HG02588 (cell line): ENCODE results near the gene RLIM.
"Not testable (repeated sequence)": the region's sequence is repeated elsewhere in the genome, so short reads cannot be mapped to it uniquely, and the experiment has no call there.

ENCODE experiments used
- ATAC-seq: cut with Tn5 transposase; IDR thresholded peaks from one replicate; pipeline ENCODE4 v1.9.1; 2021; ENCODE audit warnings: mild to moderate bottlenecking, moderate library complexity; ENCODE audit not compliant: unreplicated experiment

RLIM gene, protein sequence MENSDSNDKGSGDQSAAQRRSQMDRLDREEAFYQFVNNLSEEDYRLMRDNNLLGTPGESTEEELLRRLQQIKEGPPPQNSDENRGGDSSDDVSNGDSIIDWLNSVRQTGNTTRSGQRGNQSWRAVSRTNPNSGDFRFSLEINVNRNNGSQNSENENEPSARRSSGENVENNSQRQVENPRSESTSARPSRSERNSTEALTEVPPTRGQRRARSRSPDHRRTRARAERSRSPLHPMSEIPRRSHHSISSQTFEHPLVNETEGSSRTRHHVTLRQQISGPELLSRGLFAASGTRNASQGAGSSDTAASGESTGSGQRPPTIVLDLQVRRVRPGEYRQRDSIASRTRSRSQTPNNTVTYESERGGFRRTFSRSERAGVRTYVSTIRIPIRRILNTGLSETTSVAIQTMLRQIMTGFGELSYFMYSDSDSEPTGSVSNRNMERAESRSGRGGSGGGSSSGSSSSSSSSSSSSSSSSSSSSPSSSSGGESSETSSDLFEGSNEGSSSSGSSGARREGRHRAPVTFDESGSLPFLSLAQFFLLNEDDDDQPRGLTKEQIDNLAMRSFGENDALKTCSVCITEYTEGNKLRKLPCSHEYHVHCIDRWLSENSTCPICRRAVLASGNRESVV

DNA sequence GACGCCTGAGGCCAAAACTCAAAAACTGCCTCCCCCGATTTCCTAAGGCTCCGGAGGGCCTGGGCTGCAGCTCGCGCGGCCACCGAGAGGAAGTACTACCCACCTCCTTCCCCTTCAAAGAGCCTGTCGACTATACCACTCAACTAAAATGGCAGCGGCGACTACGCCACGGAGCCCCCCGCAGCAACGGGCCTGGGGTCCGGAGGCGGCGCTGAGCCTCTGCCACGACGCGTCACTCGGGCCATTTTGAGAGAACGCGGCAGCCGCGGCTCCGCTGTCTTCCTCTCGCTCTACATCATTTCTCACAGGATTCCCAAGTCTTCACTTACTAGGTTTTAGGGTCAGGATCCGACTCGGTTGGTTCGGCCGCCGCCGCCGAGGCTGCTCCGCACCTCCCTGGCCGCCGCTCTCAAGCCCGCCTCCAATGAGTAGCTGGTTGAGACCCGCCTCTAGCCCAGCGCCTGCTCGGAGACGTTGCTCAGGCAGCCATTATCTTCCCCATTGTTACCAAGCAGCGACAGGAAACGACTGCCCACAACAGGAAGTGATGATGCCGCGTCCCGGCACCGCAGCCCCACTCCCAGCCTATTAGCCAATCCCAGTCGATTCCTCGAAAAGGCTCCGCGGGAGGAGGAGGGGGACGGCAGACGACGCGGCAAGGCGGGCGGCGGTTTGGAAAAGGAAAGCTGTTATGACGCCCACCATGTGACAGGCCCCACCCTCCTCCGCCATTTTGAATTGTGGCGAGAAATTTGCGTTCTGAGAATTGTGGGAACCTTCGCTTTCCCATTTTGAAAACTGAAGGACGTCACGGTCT, at the start of gene RLIM:
RLIM (minus strand) TSS at position 532 of the 817 bp plus-strand sequence. CDS start 18,647 bp downstream, outside the sequence.
- ATAC-seq: peak; percentile 98

DNA sequence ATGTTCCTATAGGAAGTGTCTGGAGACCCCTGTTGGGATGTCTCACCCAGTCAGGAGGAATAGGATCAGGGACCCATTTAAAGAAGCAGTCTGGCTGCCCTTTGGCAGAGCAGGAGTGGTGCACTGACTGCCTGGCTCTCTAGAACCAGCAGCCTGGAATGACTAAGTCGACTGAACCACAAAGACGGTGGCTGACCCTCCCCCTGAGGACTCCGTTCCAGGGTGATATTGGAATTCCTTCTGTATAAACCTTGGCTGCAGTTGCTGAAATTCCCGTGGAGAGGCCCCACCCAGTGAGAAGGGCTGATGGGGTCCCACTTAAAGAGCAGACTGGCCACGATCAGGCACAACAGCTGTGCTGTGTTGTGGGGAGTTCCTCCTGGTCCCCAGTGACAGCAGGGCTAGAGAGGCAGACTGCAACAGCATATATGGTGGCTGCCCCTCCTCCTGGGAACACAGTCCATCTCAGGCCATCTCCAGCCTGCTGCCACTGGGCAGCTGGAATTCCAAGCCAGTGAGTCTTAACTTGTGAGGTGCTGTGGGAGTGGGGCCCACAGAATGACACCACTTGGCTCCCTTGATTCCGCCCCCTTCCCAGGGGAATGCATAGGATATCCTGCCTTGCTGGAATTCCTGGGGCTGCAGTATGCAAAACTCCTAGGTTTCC, 41.8 kb upstream of the RLIM start:
- no peak for ATAC-seq

DNA sequence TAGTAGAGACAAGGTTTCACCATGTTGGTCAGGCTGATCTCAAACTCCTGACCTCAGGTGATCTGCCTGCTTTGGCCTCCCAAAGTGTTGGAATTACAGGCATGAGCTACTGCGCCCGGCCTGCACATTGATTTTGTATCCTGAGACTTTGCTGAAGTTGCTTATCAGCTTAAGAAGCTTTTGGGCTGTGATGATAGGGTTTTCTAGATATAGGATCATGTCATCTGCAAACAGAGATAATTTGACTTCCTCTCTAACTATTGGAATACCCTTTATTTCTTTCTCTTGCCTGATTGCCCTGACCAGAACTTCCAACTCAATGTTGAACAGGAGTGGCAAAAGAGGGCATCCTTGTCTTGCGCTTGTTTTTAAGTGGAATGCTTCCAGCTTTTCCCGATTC, 40.5 kb upstream of the RLIM start:
- not testable (repeated sequence) for ATAC-seq

DNA sequence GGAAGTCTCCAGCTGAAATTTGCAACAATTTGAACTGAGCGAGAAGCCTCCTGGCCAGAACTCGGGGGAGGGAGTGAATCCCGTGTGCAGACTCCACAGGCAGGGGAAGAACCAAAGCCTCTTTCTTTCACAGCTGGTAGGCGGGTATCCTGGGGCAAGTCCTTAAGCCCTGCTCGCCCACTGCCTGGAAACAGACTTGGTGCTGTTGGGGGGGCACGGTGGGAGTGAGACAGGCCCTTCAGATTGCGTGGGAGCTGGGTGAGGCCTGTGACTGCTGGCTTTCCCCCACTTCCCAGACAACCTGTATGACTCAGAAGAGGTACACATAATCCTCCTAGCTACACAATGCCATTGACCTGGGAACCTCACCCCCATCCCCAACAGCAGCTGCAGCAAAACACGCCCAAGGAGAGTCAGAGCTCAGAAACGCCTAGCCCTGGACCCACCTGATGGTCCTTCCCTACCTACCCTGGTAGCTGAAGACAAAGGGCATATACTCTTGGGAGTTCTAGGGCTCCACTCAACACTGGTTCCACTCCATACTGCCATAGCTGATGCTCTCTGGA, 22.4 kb upstream of the RLIM start:
- ATAC-seq: no peak

DNA sequence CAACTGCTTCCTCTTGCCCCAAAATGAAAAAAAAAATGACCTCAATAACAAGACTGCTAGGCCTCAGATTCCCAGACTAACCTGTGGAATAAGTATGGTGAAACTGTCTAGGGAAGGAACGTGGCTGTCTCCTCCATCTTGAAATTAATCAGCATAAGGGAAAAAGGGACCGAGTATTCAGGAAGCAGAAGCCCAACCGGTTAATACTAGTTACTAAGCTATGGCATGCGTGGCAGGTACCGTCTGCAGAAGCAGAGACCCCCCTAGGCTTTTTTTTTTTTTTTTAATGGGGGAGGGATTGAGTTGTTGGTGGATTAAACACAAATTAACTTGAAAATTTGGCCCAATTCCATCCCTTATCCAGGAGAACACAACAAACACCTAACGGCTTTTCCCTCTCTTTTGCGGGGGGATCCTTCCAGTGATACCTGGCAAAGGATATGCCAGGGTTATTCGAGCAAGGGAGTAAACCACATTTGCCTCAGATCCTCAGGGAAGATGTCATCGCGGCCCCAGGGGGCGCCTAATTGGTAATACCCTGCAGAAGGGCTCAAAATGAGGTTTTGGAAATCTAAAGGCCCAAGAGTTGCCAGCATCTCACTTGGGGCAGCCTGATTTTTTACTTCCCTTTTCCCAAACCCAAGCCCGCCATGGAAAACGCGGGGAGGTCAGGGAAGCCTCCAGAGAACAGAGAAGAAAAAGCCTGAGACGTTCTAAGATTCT, 893 bp downstream of the RLIM start:
- no peak for ATAC-seq

DNA sequence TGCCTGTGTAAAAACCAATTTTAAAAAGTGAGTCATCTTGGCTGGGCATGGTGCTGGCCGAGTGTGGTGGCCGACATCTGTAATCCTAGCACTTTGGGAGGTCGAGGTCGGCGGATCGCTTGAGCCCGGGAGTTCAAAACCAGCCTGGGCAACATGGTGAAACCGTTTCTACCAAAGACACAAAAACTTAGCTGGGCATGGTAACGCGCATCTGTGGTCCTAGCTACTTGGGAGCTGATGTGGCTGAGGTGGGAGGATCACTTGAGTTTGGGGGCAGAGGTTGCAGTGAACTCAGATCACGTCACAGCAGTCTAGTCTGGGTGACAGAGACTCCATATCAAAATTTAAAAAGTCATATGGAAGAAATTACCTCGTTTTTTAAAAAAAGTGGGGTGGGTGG, 7.6 kb downstream of the RLIM start:
- ATAC-seq: no peak

DNA sequence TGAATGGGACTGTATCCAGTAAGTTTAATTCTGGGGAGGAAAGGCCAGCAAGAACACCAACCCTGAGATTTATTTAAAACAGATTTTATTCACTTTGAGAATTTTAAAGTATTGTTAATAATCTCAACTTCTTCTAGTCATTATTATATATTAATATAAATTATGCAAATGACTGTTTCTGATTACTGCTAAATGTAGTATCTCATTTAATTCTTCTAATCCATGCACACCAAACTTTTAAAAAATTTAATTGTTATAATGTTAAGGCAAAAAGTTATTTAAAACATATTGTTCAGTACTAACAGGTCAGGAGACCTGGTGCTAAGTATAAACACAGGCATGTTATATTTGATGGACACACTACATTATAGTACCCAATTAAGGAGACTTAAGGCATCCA, 8.1 kb downstream of the RLIM start:
- no peak for ATAC-seq

DNA sequence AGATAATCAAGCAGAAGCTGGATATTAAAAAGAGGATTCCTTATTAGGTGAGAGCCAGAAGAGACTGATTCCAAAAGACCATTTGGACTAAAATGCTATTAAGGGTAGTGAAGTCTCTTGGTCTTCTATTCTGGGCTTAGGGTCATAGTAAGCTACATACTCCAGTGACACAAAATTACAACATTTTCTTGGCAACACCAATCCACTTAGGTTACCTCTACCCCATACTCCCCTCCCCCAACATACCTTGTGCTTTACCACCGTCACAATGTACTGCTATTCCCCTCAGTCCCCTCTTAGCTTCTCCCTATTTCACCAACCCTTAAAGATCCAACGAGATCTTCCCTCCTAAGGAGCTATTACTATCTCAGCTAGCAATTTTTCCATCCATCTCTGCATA, 11.4 kb downstream of the RLIM start:
- ATAC-seq: no peak

DNA sequence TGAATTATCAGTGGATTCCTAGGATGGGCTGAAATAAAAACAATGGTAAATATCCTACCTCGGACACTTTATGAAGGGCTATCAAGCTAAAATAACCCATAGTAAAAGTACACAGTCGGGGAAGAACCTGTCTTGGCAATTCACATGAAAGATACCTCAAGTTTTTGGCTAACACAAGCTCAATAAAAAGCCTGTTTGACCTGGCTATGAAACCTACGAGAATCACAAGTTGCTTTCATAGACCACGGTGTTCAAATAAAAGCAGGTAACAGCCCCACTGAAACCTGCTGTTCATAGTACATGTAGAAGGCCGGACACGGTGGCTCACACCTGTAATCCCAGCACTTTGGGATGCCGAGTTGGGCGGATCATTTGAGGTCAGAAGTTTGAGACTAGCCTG, 12.3 kb downstream of the RLIM start:
- ATAC-seq: no peak

DNA sequence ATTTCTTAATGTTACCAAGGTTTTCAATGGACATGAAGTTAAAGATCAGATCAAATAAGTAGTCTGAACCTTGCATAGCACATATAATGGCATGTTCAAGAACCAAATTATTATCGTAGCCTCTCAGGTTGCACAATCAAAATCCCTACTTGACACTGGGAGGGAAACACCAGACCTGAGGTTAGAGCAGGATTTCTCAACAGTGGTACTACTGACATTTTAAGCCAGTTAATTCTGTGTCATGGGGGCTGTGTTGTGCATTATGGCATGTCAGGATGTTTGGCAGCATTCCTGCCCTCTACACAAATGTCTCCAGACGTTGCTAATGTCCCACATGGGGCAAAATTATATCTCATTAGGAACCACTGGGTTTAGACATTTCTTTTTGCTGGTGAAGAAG, 20.8 kb downstream of the RLIM start:
- no peak for ATAC-seq

DNA sequence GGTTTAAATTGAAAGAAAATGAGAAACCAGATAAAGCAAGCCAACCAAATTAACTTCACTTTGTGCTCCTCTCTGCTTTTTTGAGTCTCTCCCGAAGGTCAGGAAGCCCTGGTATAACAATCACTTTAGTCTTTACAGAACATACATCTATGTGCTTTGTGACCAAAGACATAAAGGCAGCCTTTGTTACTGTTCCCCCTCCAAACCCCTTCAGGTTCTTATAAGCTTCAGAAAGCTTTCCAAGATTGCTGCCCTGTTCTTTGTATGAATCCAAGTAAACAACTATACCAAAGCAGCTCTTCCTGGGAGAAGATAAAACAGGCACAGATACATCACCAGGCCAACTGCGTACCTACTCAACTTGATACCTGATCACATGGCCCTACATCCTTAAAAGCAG, 28.7 kb downstream of the RLIM start:
- no peak for ATAC-seq

DNA sequence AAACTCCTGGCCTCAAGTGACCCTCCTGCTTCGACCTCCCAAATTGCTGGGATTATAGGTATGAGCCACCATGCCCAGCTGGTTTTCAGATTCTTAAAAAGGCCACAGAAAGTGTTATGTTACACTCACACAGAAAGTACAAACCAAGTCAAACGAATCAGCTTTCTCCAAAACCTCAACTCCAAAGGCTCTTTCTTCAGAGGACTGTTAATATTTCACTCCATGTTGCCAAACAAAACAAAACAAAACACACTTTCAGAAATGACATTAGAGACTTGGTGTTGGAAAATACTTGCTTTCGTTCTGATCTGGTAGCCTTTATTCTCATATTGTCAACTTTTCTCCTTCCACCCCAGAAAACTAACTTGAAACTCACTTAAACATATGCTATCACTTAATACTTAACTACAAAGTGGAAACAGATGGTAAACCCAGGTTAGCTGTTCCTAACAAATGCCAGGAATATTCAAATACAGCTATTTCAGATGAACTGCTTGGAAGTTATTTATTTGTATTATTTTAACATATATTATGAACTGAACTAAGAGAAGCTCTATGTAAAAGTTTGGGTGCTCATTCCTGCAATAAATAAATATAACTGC, 34.7 kb downstream of the RLIM start:
- no peak for ATAC-seq

DNA sequence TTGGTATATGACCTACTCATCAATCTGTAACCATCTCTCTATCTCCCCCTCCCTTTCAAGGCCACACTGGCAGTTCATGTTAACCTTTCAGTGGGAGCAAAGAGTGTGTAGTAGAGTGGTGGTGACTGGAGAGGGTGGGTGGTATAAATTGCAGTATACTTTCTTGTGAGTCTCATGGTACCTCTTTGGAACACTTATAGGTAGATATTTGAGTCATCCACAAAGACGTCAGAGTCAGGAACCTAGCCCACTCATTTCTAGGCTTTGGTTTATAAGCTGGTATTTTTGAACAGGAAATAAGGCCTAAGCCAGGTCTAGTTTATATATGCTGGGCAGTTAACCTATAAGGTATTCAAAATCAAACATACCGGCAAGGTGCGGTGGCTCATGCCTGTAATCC, 36.3 kb downstream of the RLIM start:
- ATAC-seq: no peak

DNA sequence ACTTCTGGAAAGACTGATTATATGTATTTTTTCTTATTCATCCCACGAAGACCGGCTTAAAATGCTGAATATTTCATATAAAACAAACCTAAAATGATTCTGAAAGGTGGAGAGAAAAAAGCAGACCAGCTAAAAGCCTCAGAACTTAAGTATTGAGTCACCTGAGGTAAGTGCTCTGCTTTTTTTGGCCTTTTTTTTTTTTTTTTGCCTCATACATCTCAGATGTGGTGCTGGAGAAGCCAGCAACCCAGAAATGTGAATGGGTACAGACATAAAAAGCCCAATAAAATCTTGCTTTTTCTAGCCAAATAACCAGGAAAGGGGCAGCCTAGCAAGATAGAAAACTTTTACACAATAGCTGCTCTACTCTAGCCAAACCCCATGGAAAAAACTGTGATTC, 57.0 kb downstream of the RLIM start:
- no peak for ATAC-seq

DNA sequence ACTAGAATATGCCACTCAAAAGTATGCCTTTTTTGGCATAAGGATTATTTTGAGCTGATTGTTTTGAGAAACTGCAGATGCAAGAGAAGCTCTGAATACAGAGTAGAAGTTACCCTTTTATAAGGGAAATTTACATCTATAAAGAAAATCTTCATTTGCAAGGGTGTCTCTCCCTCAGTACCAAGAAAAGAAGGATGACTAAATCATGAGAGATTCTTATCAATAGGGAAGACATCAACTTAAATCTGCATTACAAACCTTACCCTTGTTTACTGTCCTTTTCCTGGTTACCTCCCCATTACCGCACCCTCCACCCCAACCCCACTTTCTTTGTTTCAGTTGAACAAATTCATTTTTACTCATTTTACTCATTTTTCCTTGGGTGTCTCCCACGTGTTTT, 62.5 kb downstream of the RLIM start:
- ATAC-seq: no peak

DNA sequence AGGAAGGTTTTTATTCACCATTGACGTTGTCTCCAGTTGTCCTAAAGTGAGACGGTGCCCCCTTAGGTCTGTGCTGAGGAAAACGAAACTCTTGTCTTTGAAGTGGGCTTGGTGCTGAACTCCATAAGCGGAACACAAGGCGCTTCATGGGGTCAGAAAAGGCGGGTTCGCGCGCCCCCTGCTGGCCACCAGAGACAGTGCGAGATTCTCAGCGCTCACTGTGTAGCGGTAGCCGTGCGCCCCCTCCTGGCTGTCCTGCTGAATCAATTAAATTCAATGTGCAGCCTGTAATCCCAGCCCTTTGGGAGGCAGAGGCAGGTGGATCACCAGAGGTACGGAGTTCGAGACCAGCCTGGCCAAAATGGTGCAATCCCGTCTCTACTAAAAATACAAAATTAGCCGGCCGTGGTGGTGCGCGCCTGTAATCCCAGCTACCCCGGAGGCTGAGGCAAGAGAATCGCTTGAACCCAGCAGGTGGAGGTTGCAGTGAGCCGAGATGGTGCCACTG, 64.1 kb downstream of the RLIM start:
- ATAC-seq: peak; percentile 74

DNA sequence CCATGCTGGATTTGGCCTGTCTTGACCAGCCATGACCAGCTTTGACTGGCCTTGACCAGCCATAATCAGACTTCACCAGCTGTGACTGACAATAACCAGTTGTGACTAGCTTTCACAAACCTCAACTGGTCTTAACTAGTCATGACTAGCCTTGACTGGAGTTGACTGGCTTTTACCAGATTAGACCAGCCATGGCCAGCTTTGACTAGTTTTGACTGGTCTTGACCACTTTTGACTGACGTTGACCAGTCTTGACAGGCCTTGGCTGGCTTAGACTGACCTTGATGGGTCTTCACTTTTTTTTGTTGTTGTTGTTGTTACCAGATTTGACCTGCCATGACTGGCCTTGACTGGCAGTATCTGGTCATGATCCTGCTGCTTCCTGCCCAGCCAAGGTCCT, 67.4 kb downstream of the RLIM start:
- no peak for ATAC-seq

DNA sequence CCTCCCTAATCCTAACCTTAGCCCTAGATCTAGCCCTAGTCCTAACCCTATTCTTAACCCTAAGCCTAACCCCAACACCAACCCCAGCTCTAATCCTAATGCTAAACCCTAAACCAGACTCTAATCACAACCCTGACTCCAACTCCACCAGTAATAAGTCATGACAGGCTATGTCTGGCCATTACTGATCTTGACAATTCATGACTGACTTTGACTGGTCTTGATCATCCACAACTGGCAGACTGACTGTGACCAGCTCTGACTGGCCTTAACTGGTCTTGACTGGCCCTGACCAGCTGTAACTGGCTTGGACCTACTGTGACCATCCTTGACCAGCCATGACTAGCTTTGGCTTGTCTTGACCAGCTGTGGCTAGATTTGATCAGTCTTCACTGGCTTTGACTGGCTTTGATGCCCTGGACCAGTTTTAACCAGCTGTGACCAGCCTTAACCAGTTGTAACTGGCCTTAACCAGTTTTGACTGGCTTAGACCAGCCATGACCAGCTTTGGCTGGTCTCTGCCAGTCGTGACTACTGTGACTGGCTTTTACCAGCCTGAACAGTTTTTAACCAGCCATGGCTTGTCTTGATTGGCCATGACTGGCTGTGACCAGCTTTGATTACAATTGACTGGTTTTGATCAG, 68.4 kb downstream of the RLIM start:
- no peak for ATAC-seq

DNA sequence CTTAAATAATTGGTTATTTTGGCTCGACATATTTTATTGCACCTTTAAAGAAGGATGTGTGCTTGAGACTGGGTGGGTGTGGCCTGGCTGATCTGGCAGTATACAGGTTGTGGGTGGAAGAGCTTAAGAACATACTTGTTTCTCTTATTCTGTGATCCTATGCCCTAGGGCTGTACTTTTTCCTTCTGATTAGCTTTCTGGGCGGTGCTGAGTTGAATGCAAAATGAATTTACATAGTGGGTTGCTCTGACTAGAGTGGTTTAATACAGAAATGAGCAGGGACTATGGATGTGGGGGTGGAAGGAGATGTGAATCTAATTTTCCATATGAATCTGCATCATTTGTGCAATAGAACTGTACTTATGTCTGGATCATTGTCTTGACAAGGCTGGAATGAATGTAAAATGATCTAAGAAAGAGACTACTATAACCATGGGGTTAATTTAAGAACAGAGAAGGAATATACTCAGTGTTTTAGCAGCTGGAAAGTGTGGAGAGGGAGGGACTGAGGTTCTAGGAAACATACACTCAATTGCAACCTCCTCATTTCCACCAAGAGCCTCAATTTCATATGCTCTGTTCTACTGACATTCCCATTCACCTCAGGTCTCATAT, 73.7 kb downstream of the RLIM start:
- ATAC-seq: no peak
